Tibial nerve (tissue), 3 donors: ENCODE data around the gene FRMPD1.

Experiments used
- EP300 ChIP-seq, 2 donors: sonication (generic); formaldehyde crosslinking; IDR thresholded peaks; one replicate each; pipeline ENCODE4 v1.6.1; 2017; ENCODE audit warnings: antibody characterized with exemption in 2 of 2, mild to moderate bottlenecking in 1 of 2
- POLR2A ChIP-seq, 2 donors: fragments of 450-650 bp; IDR thresholded peaks; one replicate each; pipeline ENCODE4 v1.6.1; 2017; ENCODE audit warnings: antibody characterized with exemption in 2 of 2, mild to moderate bottlenecking in 2 of 2, moderate library complexity in 2 of 2

DNA sequence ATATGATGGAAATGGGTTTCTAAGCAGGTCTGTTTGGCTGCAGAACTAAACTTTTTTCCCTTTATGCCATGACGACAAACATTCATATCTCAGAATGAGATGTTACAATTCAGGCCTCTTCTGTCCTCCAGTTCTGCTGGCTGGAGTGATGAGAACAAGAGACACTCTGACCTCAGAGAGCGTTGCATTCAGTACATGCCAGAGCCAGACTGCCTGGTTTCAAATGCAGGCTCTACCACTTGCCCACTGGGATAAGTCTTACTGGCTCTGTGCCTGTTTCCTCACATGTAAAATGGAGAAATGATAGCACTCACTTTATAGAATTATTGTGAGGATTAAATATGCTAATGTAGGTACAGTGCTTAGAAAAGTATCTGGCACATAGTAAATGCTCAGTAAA is 33.6 kb upstream of the FRMPD1 start:
- TF ChIP-seq POLR2A (IDR thresholded peaks at IDR 0.05) (no peak), EP300 (IDR thresholded peaks at IDR 0.05) (no peak)
